SK-N-MC (cell line): ENCODE measurements around the gene ANKS6.

Experiments used
- DNase-seq: peaks from one replicate; pipeline ENCODE4 v3.0.0-alpha.2; 2011; ENCODE audit warnings: low read depth, low spot score
- H3K27ac ChIP-seq: fragments of 200-600 bp; sonication (generic); 2 replicates; pipeline ENCODE4 v1.5.1; 2016; ENCODE audit warnings: mixed run types
- H3K36me3 ChIP-seq: fragments of 200-600 bp; sonication (generic); 2 replicates; pipeline ENCODE4 v1.6.1; 2017; ENCODE audit warnings: antibody characterized with exemption, low read length, mixed read lengths; ENCODE audit not compliant: insufficient read depth
- H3K4me3 ChIP-seq: fragments of 200-600 bp; sonication (generic); 2 replicates; pipeline ENCODE4 v1.5.1; 2016
- H3K9ac ChIP-seq: fragments of 200-600 bp; sonication (generic); 2 replicates; pipeline ENCODE4 v1.8.0; 2017; ENCODE audit warnings: mixed run types, mixed read lengths; ENCODE audit not compliant: insufficient read length
- H3K9me3 ChIP-seq: fragments of 200-600 bp; sonication (generic); 2 replicates; pipeline ENCODE4 v1.6.1; 2017; ENCODE audit warnings: low read depth, mild to moderate bottlenecking, antibody characterized with exemption, low read length, moderate library complexity, mixed read lengths
- EZH2 ChIP-seq: fragments of 200-600 bp; sonication (generic); IDR thresholded peaks from one replicate; pipeline ENCODE4 v1.6.1; 2017; ENCODE audit warnings: antibody characterized with exemption
- FOXP2 ChIP-seq: optimal IDR thresholded peaks from 2 replicates; pipeline ENCODE3; 2011; ENCODE audit warnings: mild to moderate bottlenecking, moderate library complexity; ENCODE audit not compliant: insufficient read depth; ENCODE audit errors: extremely low read length, control extremely low read depth
- POLR2AphosphoS5 ChIP-seq: IDR thresholded peaks from 2 replicates; pipeline ENCODE4 v1.6.1; 2012; ENCODE audit warnings: mild to moderate bottlenecking, low read depth, low read length, borderline replicate concordance

ANKS6 gene

GRCh38 chr9:98702340-98702739 is 94.0 kb downstream of the ANKS6 start:
- H3K36me3 ChIP-seq: no peaks in the 10 kb centered on the region
- DNase-seq: no peak
- TF ChIP-seq POLR2AphosphoS5 (no peak), EZH2 (no peak), FOXP2 (no peak)
- H3K27ac ChIP-seq: no peak overlapping the region
- H3K9ac ChIP-seq: no peak overlapping the region
- H3K9me3 ChIP-seq: no peaks in the 10 kb centered on the region
- H3K4me3 ChIP-seq: no peak overlapping the region

GRCh38 chr9:98701576-98701975 is 94.8 kb downstream of the ANKS6 start:
- no peak overlapping the region for H3K4me3 ChIP-seq
- TF ChIP-seq POLR2AphosphoS5: no peak
- TF ChIP-seq EZH2: no peak
- TF ChIP-seq FOXP2: no peak
- H3K27ac ChIP-seq: no peak overlapping the region
- H3K9me3 ChIP-seq: no peaks in the 10 kb centered on the region
- DNase-seq: no peak
- no peak overlapping the region for H3K9ac ChIP-seq
- no peaks in the 10 kb centered on the region for H3K36me3 ChIP-seq

GRCh38 chr9:98700801-98701200 is 95.6 kb downstream of the ANKS6 start:
- no peak overlapping the region for H3K9ac ChIP-seq
- DNase-seq: no peak

DNA sequence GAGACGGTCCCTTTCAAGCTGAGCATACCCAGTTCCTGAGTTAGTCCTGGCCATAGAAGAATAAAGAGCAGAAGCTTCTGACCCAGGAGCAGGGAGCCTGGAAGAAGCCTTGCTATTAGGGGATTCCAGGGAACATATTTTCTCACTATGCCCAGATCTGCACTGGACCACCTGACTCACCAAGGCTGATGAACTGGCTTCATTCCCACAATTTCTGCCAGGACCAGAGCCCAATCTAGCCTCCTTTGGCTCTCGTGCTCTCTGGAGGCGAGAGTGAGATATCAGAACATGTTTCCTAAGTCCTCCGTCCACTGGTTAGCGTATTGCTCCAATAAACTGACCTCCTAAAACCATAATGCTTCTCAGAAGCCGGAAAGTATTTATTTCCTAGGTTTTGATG is 97.5 kb downstream of the ANKS6 start:
- Histone ChIP-seq H3K4me3 (no peak overlapping the region), H3K36me3 (no peaks in the 10 kb centered on the region), H3K9ac (no peak overlapping the region), H3K27ac (no peak overlapping the region), H3K9me3 (no peaks in the 10 kb centered on the region)
- DNase-seq: no peak
- TF ChIP-seq POLR2AphosphoS5: no peak
- no peak for TF ChIP-seq EZH2
- TF ChIP-seq FOXP2: no peak

More at GRCh38 chr9:98700801-98701200, 95.6 kb downstream of the ANKS6 start:
- no peak for TF ChIP-seq FOXP2
- TF ChIP-seq POLR2AphosphoS5: no peak
- no peak for TF ChIP-seq EZH2
- Histone ChIP-seq H3K9me3 (no peaks in the 10 kb centered on the region), H3K27ac (no peak overlapping the region), H3K36me3 (no peaks in the 10 kb centered on the region), H3K4me3 (no peak overlapping the region)

- no peak for TF ChIP-seq POLR2AphosphoS5
- TF ChIP-seq FOXP2: no peak
- TF ChIP-seq EZH2: no peak
- H3K4me3 ChIP-seq: no peak overlapping the region
- no peak for DNase-seq
- H3K36me3 ChIP-seq: no peaks in the 10 kb centered on the region
- H3K9me3 ChIP-seq: no peaks in the 10 kb centered on the region
- no peak overlapping the region for H3K27ac ChIP-seq
- no peak overlapping the region for H3K9ac ChIP-seq
Measured at GRCh38 chr9:98694943-98695342, 101.4 kb downstream of the ANKS6 start.

- no peak for TF ChIP-seq FOXP2
- TF ChIP-seq POLR2AphosphoS5: no peak
- no peak for TF ChIP-seq EZH2
- H3K36me3 ChIP-seq: no peaks in the 10 kb centered on the region
- H3K9ac ChIP-seq: no peak overlapping the region
Measured at GRCh38 chr9:98692392-98692791, 104.0 kb downstream of the ANKS6 start.

DNA sequence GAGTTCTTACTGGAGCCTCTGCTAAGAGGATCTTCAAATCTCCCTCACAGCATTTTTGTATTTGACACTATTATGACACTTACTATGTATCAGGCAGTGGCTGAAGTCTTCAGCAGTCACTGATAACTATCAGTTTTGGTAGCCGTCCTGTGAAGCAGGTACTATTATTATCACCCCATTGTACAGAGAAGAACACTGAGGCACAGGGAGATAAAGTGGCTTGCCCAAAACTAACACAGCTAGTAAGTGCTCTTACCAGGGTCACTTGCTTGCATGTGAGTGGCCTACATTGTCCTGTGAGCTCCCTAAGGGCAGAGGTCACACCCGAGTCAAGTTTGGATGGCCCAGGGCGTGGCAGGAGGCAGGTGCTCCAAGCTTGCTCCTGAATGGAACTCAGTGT is 104.5 kb downstream of the ANKS6 start:
- H3K9me3 ChIP-seq: no peaks in the 10 kb centered on the region
- H3K4me3 ChIP-seq: no peak overlapping the region
- no peak overlapping the region for H3K27ac ChIP-seq
- no peaks in the 10 kb centered on the region for H3K36me3 ChIP-seq
- no peak overlapping the region for H3K9ac ChIP-seq
- DNase-seq: no peak
- TF ChIP-seq POLR2AphosphoS5: no peak
- TF ChIP-seq EZH2: no peak
- no peak for TF ChIP-seq FOXP2

More at GRCh38 chr9:98692392-98692791, 104.0 kb downstream of the ANKS6 start:
- no peak for DNase-seq
- Histone ChIP-seq H3K9me3 (no peaks in the 10 kb centered on the region), H3K27ac (no peak overlapping the region), H3K4me3 (no peak overlapping the region)

GRCh38 chr9:98690686-98691085 is 105.7 kb downstream of the ANKS6 start:
- no peak for DNase-seq
- Histone ChIP-seq H3K4me3 (no peak overlapping the region), H3K9me3 (no peaks in the 10 kb centered on the region), H3K9ac (no peak overlapping the region), H3K27ac (no peak overlapping the region), H3K36me3 (no peaks in the 10 kb centered on the region)
- TF ChIP-seq EZH2 (no peak), POLR2AphosphoS5 (no peak), FOXP2 (no peak)

DNA sequence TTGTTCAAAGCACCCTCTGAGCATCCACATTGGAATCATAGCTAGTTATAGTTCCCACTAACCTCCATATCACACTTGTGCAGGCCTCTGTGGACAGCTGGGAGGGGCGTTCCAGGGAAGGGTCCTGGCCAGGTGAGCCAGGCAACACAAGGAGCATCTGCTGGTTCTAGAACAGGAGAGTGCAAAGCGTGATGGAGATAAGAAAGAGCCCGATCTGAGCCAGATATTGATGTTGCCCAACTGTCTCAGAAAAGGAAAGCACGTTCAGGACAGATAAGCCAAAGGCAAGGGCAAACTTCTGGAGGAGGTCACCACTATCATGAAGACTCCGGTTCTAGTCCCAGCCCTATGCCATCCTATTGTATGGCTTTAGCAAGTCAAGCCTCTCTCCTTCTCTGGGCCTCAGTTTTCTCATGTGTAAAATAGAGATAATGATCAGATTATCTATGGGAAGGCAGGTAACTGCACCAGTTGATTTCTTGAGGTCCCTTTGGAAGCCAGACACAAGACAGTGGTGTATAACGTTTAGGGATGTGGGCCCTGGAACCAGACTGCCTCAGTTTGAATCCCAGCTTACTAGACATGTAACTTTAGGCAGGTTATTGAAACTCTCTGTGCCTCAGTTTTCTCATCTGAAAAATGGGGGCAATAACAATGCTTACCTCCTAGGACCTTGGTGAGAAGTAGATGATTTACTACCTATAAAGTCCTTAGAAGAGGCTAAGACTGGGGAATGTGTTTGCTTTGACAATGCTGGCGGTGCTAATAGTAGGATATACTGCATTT is 107.5 kb downstream of the ANKS6 start:
- no peak for TF ChIP-seq EZH2
- no peak for TF ChIP-seq FOXP2
- TF ChIP-seq POLR2AphosphoS5: no peak
- Histone ChIP-seq H3K9ac (no peak overlapping the region), H3K4me3 (no peak overlapping the region), H3K9me3 (no peaks in the 10 kb centered on the region), H3K36me3 (no peaks in the 10 kb centered on the region), H3K27ac (no peak overlapping the region)
- DNase-seq: no peak
